Mucosa of rectum (tissue), 2 donors: Measurements from ENCODE around the gene BFSP1.

Source experiments
- H3K27ac ChIP-seq, 2 donors: one replicate each; pipeline ENCODE4 v1.7.0; 2013; ENCODE audit warnings: inconsistent platforms in 2 of 2, low read depth in 2 of 2, low read length in 2 of 2
- H3K27me3 ChIP-seq, 2 donors: one replicate each; pipeline ENCODE4 v1.7.0; 2013; ENCODE audit warnings: low read length in 2 of 2; ENCODE audit not compliant: control insufficient read depth in 2 of 2, insufficient read depth in 2 of 2
- H3K36me3 ChIP-seq, 2 donors: one replicate each; pipeline ENCODE4 v1.7.0; 2013; ENCODE audit warnings: low read length in 2 of 2; ENCODE audit not compliant: control insufficient read depth in 2 of 2, insufficient read depth in 2 of 2
- H3K4me1 ChIP-seq, 2 donors: one replicate each; pipeline ENCODE4 v1.7.0; 2013; ENCODE audit warnings: low read length in 2 of 2, mild to moderate bottlenecking in 1 of 2; ENCODE audit not compliant: control insufficient read depth in 2 of 2, insufficient read depth in 2 of 2
- H3K4me3 ChIP-seq, 2 donors: one replicate each; pipeline ENCODE4 v1.7.0; 2013; ENCODE audit warnings: low read length in 2 of 2
- H3K9ac ChIP-seq, 2 donors: one replicate each; pipeline ENCODE4 v1.7.0; 2013; ENCODE audit warnings: low read length in 2 of 2, low read depth in 1 of 2, mild to moderate bottlenecking in 1 of 2
- H3K9me3 ChIP-seq, 2 donors: one replicate each; pipeline ENCODE4 v1.7.0; 2013; ENCODE audit warnings: low read length in 2 of 2; ENCODE audit not compliant: control insufficient read depth in 2 of 2
- donor health status: healthy.
- donor health status: Normal muscosa, but diverticular disease.

The BFSP1 gene

GRCh38 chr20:17470521-17470920 lies 60.7 kb downstream of the BFSP1 start:
- Histone ChIP-seq H3K4me1 (peaks cover 0 to 2% of the 10 kb centered on the region in 2 donors), H3K9me3 (no peaks in the 10 kb centered on the region), H3K27ac (no peak overlapping the region), H3K36me3 (no peaks in the 10 kb centered on the region), H3K27me3 (no peaks in the 10 kb centered on the region), H3K4me3 (no peak overlapping the region), H3K9ac (no peak overlapping the region)

DNA sequence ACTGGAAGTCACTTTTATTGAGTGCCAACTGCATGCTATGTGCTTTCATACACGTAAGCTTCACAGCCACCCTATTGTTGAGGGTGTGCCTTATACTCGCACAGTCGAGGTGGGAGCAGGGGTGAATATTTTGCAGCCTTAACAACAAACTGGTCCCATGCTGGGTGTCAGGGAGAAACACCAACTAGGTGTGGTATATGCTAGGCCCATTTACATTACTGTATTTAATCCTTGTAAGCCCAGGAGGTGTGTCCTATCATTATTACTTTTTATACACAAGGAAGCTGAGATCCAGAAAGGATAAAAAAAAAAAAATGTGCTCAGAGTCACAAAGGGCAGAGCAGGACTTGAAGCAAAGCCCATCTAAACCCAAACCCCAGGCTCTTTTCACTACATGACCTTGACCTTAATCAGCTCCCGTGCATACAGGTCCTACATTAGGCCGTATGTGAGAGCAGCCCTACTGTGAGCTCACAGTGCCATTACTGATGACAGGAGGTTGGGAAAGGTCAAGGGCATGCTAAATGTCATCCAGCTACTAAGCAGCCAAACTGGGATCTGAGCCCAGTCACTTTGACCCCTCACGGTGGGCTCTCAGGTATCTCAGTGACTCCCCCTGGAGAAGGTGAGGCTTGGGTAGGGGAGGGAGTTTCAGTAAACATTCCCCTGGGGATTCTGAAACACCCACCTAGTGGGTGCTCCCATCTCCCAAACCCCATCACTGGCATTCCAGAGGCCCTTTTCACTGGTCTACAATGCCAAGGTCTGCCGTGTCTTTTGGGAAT lies 61.7 kb downstream of the BFSP1 start:
- Histone ChIP-seq H3K9ac (no peak overlapping the region), H3K27me3 (no peaks in the 10 kb centered on the region), H3K9me3 (no peaks in the 10 kb centered on the region), H3K4me3 (no peak overlapping the region), H3K27ac (no peak overlapping the region), H3K36me3 (no peaks in the 10 kb centered on the region), H3K4me1 (peaks cover 0 to 2% of the 10 kb centered on the region in 2 donors)

DNA sequence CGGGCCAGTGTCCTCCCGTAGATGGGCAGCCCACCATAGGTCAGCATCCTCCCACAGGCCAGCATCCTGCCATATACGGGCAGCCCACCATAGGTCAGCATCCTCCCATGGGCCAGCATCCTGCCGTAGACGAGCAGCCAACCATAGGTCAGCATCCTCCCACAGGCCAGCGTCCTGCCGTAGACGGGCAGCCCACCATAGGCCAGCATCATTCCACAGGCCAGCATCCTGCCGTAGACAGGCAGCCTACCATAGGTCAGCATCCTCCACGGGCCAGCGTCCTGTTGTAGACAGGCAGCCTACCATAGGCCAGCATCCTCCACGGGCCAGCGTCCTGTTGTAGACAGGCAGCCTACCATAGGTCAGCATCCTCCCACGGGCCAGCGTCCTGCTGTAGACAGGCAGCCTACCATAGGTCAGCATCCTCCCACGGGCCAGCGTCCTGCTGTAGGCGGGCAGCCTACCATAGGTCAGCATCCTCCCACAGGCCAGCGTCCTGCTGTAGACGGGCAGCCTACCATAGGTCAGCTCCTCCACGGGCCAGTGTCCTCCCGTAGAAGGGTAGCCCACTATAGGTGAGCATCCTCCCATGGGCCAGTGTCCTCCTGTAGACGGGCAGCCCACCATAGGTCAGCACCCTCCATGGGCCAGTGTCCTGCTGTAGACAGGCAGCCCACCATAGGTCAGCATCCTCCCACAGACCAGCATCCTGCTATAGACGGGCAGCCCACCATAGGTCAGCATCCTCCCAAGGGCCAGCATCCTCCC lies 62.9 kb downstream of the BFSP1 start:
- H3K27me3 ChIP-seq, result no peaks in the 10 kb centered on the region
- no peak overlapping the region for H3K4me3 ChIP-seq
- no peaks in the 10 kb centered on the region for H3K9me3 ChIP-seq
- no peak overlapping the region for H3K9ac ChIP-seq
- no peaks in the 10 kb centered on the region for H3K36me3 ChIP-seq
- peaks cover 0 to 2% of the 10 kb centered on the region in 2 donors for H3K4me1 ChIP-seq
- no peak overlapping the region for H3K27ac ChIP-seq

- Histone ChIP-seq H3K36me3 (no peaks in the 10 kb centered on the region), H3K9me3 (no peaks in the 10 kb centered on the region), H3K27me3 (no peaks in the 10 kb centered on the region), H3K27ac (no peak overlapping the region), H3K9ac (no peak overlapping the region), H3K4me1 (peaks cover 0 to 2% of the 10 kb centered on the region in 2 donors), H3K4me3 (no peak overlapping the region)
These were observed 64.0 kb downstream of the BFSP1 start for GRCh38 chr20:17467120-17467655.

DNA sequence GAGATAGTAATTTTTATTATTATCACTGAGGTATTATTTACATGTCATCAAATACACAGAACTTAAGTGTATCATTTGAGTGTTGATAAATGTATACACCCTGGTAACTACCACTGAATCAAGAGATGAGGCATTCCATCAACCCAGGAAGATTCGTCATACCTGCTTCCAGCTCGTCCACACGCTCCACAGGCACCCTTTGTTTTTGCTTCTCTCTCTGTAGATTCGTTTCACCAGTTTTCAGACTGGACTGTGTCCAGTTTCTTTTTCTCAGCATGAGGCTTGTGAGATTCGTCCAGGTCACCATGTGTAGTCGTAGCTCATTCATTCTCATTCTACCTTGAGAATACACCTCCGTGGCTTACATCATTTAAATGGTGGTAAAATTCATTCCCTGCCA lies 64.5 kb downstream of the BFSP1 start:
- Histone ChIP-seq H3K27ac (no peak overlapping the region), H3K4me3 (no peak overlapping the region), H3K4me1 (peaks cover 0 to 2% of the 10 kb centered on the region in 2 donors), H3K9me3 (no peaks in the 10 kb centered on the region), H3K27me3 (no peaks in the 10 kb centered on the region), H3K9ac (no peak overlapping the region), H3K36me3 (no peaks in the 10 kb centered on the region)

DNA sequence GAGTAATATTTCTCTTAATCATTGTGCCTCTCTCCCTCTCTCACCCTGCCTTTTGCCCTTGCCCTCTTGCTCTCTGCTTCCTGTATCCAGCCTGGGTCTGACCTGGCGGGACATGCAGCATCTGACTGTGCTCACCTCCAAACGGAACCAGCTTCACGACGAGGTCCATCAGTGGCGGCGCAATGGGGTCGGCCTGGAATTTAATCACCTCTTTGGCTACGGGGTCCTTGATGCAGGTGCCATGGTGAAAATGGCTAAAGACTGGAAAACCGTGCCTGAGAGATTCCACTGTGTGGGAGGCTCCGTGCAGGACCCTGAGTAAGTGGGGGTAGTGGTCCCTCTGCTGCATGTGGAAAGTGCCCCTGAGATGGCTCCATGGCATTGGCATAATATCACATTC lies 65.9 kb downstream of the BFSP1 start:
- peaks cover 0 to 2% of the 10 kb centered on the region in 2 donors for H3K4me1 ChIP-seq
- no peaks in the 10 kb centered on the region for H3K27me3 ChIP-seq
- H3K9me3 ChIP-seq, result no peaks in the 10 kb centered on the region
- H3K27ac ChIP-seq, result no peak overlapping the region
- no peak overlapping the region for H3K4me3 ChIP-seq
- H3K9ac ChIP-seq, result no peak overlapping the region
- H3K36me3 ChIP-seq, result no peaks in the 10 kb centered on the region

DNA sequence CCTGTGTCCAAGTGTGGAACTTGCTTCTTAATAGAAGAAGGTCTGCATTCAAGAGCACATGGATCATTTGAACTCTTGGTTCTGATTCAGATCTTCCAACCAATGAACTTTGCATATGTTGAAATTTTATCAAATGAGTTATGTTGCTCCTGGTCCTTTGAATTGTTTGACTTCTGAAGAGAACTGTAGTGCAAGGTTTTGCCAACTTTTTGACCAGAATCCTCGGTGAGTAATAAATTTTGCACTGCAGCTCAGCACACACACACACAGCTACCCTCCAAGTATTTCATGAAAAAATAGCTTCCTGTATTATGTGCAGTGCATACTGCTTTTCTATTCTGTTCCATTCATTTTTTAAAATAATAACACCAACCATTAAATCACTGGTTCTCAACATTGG lies 67.5 kb downstream of the BFSP1 start:
- H3K4me1 ChIP-seq, result no peaks in the 10 kb centered on the region
- H3K4me3 ChIP-seq, result no peak overlapping the region
- no peaks in the 10 kb centered on the region for H3K27me3 ChIP-seq
- H3K9me3 ChIP-seq, result no peaks in the 10 kb centered on the region
- no peaks in the 10 kb centered on the region for H3K36me3 ChIP-seq
- no peak overlapping the region for H3K27ac ChIP-seq
- H3K9ac ChIP-seq, result no peak overlapping the region

- no peak overlapping the region for H3K4me3 ChIP-seq
- H3K36me3 ChIP-seq, result no peaks in the 10 kb centered on the region
- peaks cover 0 to 2% of the 10 kb centered on the region in 2 donors for H3K27me3 ChIP-seq
- H3K4me1 ChIP-seq, result no peaks in the 10 kb centered on the region
- H3K9ac ChIP-seq, result no peak overlapping the region
- H3K9me3 ChIP-seq, result no peaks in the 10 kb centered on the region
- H3K27ac ChIP-seq, result no peak overlapping the region
These were observed 69.2 kb downstream of the BFSP1 start for GRCh38 chr20:17461941-17462340.

DNA sequence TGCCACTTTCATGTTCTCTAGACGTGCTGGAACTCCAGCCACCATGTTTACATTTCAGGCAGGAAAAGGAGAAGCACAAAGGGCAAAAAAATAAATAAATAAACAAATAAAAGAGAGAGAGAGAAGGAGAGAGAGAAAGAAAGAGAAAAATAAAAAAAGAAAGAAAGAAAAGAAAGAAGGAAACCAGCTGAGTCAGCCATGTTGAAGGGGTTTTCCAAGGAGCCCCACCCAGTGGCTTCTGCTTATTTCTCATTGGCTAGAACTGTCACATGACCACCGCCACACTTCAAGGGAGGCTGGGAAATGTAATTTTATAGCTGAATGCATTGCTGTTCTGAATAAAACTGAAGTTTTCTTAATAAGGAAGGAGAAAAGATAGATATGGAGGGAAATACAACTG lies 71.1 kb downstream of the BFSP1 start:
- no peak overlapping the region for H3K27ac ChIP-seq
- no peak overlapping the region for H3K4me3 ChIP-seq
- no peak overlapping the region for H3K9ac ChIP-seq
- H3K4me1 ChIP-seq, result no peaks in the 10 kb centered on the region
- H3K9me3 ChIP-seq, result no peaks in the 10 kb centered on the region
- H3K36me3 ChIP-seq, result no peaks in the 10 kb centered on the region
- H3K27me3 ChIP-seq, result peaks cover 3 to 5% of the 10 kb centered on the region in 2 donors

GRCh38 chr20:17457588-17458190 lies 73.5 kb downstream of the BFSP1 start:
- no peak overlapping the region for H3K9ac ChIP-seq
- no peak overlapping the region for H3K27ac ChIP-seq
- H3K36me3 ChIP-seq, result no peaks in the 10 kb centered on the region
- H3K4me3 ChIP-seq, result no peak overlapping the region
- H3K4me1 ChIP-seq, result no peaks in the 10 kb centered on the region
- H3K9me3 ChIP-seq, result no peaks in the 10 kb centered on the region
- peaks cover 3 to 7% of the 10 kb centered on the region in 2 donors for H3K27me3 ChIP-seq
